HCT116 (cell line): ENCODE measurements around the gene MEDAG. TPM values are rescaled to one million over a fixed set of nuclear protein-coding genes. Genes with fewer than 3 reads are reported as not detected.
A peak's percentile ranks its signal among the peaks of the same experiment; 100 is the strongest.

Source experiments
- ATAC-seq: fragments of 200-7000 bp; cut with Tn5 transposase; 2 replicates; pipeline ENCODE4 v1.9.1; 2020; ENCODE audit warnings: mild to moderate bottlenecking, moderate library complexity
- BruUV-seq: library from RNA; stranded (reverse); fragments of 400-500 nt; replicated peaks from 2 replicates; lab custom pipeline; 2021; lab: Mats Ljungman, UMichigan
- CTCF ChIA-PET: fragments of 300-600 bp; sonication (Branson Sonifier 250); formaldehyde crosslinking; loops from one replicate; lab custom pipeline; 2021; ENCODE audit warnings: antibody characterized with exemption; lab: Charles Lee
- POLR2A ChIA-PET: fragments of 300-600, 350-600 bp; sonication (Branson Sonifier 250); formaldehyde crosslinking; loops from one replicate; lab custom pipeline; 2021; ENCODE audit warnings: antibody characterized with exemption; lab: Charles Lee
- RAD21 ChIA-PET, 2 experiments: fragments of 300-600 bp; sonication (Branson Sonifier 250); formaldehyde crosslinking; loops; one replicate each; lab custom pipeline; 2023; ENCODE audit warnings: low total read pairs in 2 of 2; ENCODE audit not compliant: uncharacterized antibody in 2 of 2, unreplicated experiment in 2 of 2, low non-redundant PET in 1 of 2; lab: Charles Lee
- DNase-seq: peaks from one replicate; pipeline ENCODE4 v3.0.0-alpha.2; 2010; ENCODE audit warnings: low read depth, low spot score
- H2AFZ ChIP-seq: fragments of 200-600 bp; shearing (Covaris generic), sonication (generic); 2 replicates; pipeline ENCODE4 v1.6.1; 2017; ENCODE audit warnings: low read depth, mixed run types, mixed read lengths, antibody characterized with exemption, low read length; ENCODE audit not compliant: poor library complexity, severe bottlenecking
- H3K27ac ChIP-seq: 2 replicates; pipeline ENCODE4 v1.5.1; 2012; ENCODE audit warnings: low read depth, low read length
- H3K27me3 ChIP-seq: fragments of 200-600 bp; sonication (generic); 2 replicates; pipeline ENCODE4 v1.6.1; 2016; ENCODE audit warnings: mixed run types, low read length, mixed read lengths; ENCODE audit not compliant: insufficient read depth
- H3K36me3 ChIP-seq, 2 experiments: fragments of 200-500 bp in 1 of 2; fragments of 200-600 bp in 1 of 2; sonication (Bioruptor generic) in 1 of 2; sonication (generic) in 1 of 2; 2 replicates each; pipeline versions ENCODE4 v1.5.1 to v1.6.1; 2014 to 2016; ENCODE audit warnings: low read length in 2 of 2, inconsistent platforms in 1 of 2, mixed read lengths in 1 of 2, mixed run types in 1 of 2; ENCODE audit not compliant: insufficient read depth in 2 of 2, control insufficient read depth in 1 of 2
- H3K4me1 ChIP-seq, 2 experiments: fragments of 200-600 bp in 1 of 2; sonication (generic) in 1 of 2; 2 replicates each; pipeline versions ENCODE4 v1.5.1 to v1.6.1; 2012 to 2017; ENCODE audit warnings: low read length in 2 of 2, inconsistent platforms in 1 of 2, mild to moderate bottlenecking in 1 of 2, mixed read lengths in 1 of 2, mixed run types in 1 of 2, moderate library complexity in 1 of 2; ENCODE audit not compliant: insufficient read depth in 2 of 2, control insufficient read depth in 1 of 2
- H3K4me2 ChIP-seq: fragments of 200-600 bp; sonication (generic); 2 replicates; pipeline ENCODE4 v1.6.1; 2017; ENCODE audit warnings: mixed run types, low read length, mixed read lengths
- H3K4me3 ChIP-seq, 2 experiments: fragments of 200-600 bp in 1 of 2; sonication (generic) in 1 of 2; replicated peaks in 1 of 2; 2 replicates each; pipeline ENCODE4 v1.5.1; 2011 to 2016; ENCODE audit warnings: low read length in 2 of 2, control low read depth in 1 of 2, low read depth in 1 of 2, mild to moderate bottlenecking in 1 of 2, mixed read lengths in 1 of 2, mixed run types in 1 of 2
- H3K79me2 ChIP-seq: fragments of 200-600 bp; sonication (generic); 2 replicates; pipeline ENCODE4 v1.6.1; 2017; ENCODE audit warnings: mild to moderate bottlenecking, mixed run types, low read length, moderate library complexity, mixed read lengths; ENCODE audit not compliant: insufficient read depth
- H3K9ac ChIP-seq: fragments of 200-600 bp; sonication (generic); 2 replicates; pipeline ENCODE4 v1.6.1; 2016; ENCODE audit warnings: low read length, mixed read lengths
- H3K9me2 ChIP-seq: fragments of 200-600 bp; sonication (generic), shearing (Covaris generic); 2 replicates; pipeline ENCODE4 v1.6.1; 2017; ENCODE audit warnings: mixed run types, mild to moderate bottlenecking, moderate library complexity; ENCODE audit not compliant: insufficient read depth
- H3K9me3 ChIP-seq, 2 experiments: fragments of 200-500 bp in 1 of 2; fragments of 200-600 bp in 1 of 2; sonication (Bioruptor generic) in 1 of 2; sonication (generic) in 1 of 2; 2 replicates each; pipeline ENCODE4 v1.6.1; 2014 to 2017; ENCODE audit warnings: low read length in 2 of 2, mixed read lengths in 2 of 2, inconsistent platforms in 1 of 2, low read depth in 1 of 2, mild to moderate bottlenecking in 1 of 2, mixed run types in 1 of 2, moderate library complexity in 1 of 2; ENCODE audit not compliant: control insufficient read depth in 1 of 2, insufficient read depth in 1 of 2
- H4K20me1 ChIP-seq: fragments of 200-600 bp; sonication (generic), shearing (Covaris generic); 2 replicates; pipeline ENCODE4 v1.6.1; 2017; ENCODE audit warnings: mixed run types, mild to moderate bottlenecking, moderate library complexity; ENCODE audit not compliant: insufficient read depth
- CBX3 ChIP-seq: IDR thresholded peaks from 2 replicates; pipeline ENCODE4 v1.6.1; 2012; ENCODE audit warnings: low read depth
- CEBPB ChIP-seq: IDR thresholded peaks from 2 replicates; pipeline ENCODE4 v1.6.1; 2012; ENCODE audit warnings: low read depth
- CTCF ChIP-seq, 3 experiments: fragments of 200-600 bp in 1 of 3; sonication (generic) in 1 of 3; IDR thresholded peaks in 2 of 3; conservative IDR thresholded peaks in 1 of 3; 2 replicates each; pipeline ENCODE4 v1.5.1; 2012 to 2017; ENCODE audit warnings: low read depth in 2 of 3, low read length in 2 of 3, antibody characterized with exemption in 1 of 3, borderline replicate concordance in 1 of 3, control low read depth in 1 of 3, mild to moderate bottlenecking in 1 of 3, mixed read lengths in 1 of 3, mixed run types in 1 of 3, moderate library complexity in 1 of 3; ENCODE audit not compliant: insufficient read depth in 1 of 3
- EGR1 ChIP-seq: IDR thresholded peaks from 2 replicates; pipeline ENCODE4 v1.6.1; 2012; ENCODE audit warnings: low read depth
- EZH2 ChIP-seq: fragments of 200-600 bp; sonication (generic); IDR thresholded peaks from 2 replicates; pipeline ENCODE4 v1.6.1; 2017; ENCODE audit warnings: antibody characterized with exemption, mixed run types
- EZH2phosphoT487 ChIP-seq: fragments of 200-600 bp; IDR thresholded peaks from 2 replicates; pipeline ENCODE4 v1.6.1; 2018; ENCODE audit warnings: antibody characterized with exemption, borderline replicate concordance
- JUND ChIP-seq: IDR thresholded peaks from 2 replicates; pipeline ENCODE4 v1.6.1; 2012
- POLR2A ChIP-seq: IDR thresholded peaks from 2 replicates; pipeline ENCODE4 v1.7.0; 2011; ENCODE audit warnings: borderline replicate concordance; ENCODE audit not compliant: insufficient read depth, insufficient read length; ENCODE audit errors: extremely low read depth
- POLR2AphosphoS5 ChIP-seq: IDR thresholded peaks from 2 replicates; pipeline ENCODE4 v1.6.1; 2011; ENCODE audit warnings: mild to moderate bottlenecking, low read depth, low read length, moderate library complexity
- RAD21 ChIP-seq: IDR thresholded peaks from 2 replicates; pipeline ENCODE4 v1.6.1; 2012; ENCODE audit warnings: low read depth, mild to moderate bottlenecking
- REST ChIP-seq: IDR thresholded peaks from 2 replicates; pipeline ENCODE4 v1.6.1; 2012; ENCODE audit warnings: low read depth
- SIN3A ChIP-seq: IDR thresholded peaks from 2 replicates; pipeline ENCODE4 v1.6.1; 2012; ENCODE audit warnings: low read depth
- SP1 ChIP-seq: IDR thresholded peaks from 2 replicates; pipeline ENCODE4 v1.6.1; 2012; ENCODE audit warnings: low read depth
- SRF ChIP-seq: IDR thresholded peaks from 2 replicates; pipeline ENCODE4 v1.6.1; 2012; ENCODE audit warnings: low read depth
- TCF7L2 ChIP-seq: IDR thresholded peaks from 2 replicates; pipeline ENCODE4 v1.7.0; 2011; ENCODE audit warnings: borderline replicate concordance, inconsistent platforms; ENCODE audit not compliant: insufficient read depth, insufficient read length; ENCODE audit errors: extremely low read depth
- ZFX ChIP-seq: fragments of 450-650 bp; IDR thresholded peaks from 2 replicates; pipeline ENCODE4 v1.6.1; 2017
- ZNF274 ChIP-seq: fragments of 200-500 bp; sonication (Bioruptor generic); IDR thresholded peaks from 2 replicates; pipeline ENCODE4 v1.6.1; 2014; ENCODE audit warnings: mild to moderate bottlenecking, low read depth, low read length, inconsistent platforms
- intact Hi-C: fragments of 100-400 bp; cut with micrococcal nuclease; formaldehyde crosslinking; loops from 2 replicates; pipeline ENCODE4 v1.10.0; 2022
- total RNA-seq: library from RNA; stranded (reverse); gene quantifications from one replicate; pipeline ENCODE4 v1.2.1, GENCODE V29; 2021; ENCODE audit not compliant: unreplicated experiment

The MEDAG gene
- total RNA-seq, 1 experiment from 2014 or later: not detected

DNA sequence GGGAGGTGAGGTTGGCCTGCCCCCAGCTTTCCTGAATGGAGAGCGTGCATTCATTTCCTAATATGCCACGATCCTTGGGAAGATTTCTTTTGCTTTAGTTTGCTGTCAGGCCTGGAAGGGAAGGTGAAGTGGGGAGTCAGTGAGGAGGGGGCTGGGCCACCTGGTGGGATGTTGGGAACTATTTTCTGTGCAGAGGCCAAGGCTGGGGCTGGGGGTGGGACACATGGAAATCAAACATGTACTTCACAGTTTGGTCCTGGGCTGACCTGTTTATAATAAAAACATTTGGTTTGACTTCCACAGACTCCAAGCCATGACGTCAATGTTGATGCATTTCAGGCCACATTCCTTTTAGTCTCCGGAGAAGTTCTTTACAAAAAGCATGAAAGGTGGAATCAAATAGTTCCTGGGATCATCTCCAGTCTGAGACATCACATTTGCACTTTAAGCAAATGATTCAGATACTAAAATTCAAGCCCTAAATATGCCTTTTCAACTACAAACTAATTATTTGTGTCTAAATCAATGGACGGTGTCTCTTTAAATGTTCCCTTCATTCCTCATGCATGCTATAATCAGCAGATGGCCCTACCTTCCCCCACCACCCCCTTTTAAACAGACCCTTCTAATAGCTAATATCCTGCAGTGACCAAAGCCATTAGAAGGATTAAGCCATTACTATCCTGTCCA lies 41.5 kb upstream of the MEDAG start:
- Histone ChIP-seq H3K9me2 (no peaks in the 10 kb centered on the region), H3K27me3 (no peaks in the 10 kb centered on the region), H3K27ac (no peak overlapping the region), H2AFZ (peak overlapping the region; percentile 3), H3K4me2 (peak overlapping the region; percentile 44), H3K4me3 (no peak overlapping the region), H3K36me3 (no peaks in the 10 kb centered on the region), H3K4me1 (peaks cover 9 to 22% of the 10 kb centered on the region in 2 experiments), H3K79me2 (no peaks in the 10 kb centered on the region), H3K9me3 (no peaks in the 10 kb centered on the region), H4K20me1 (no peaks in the 10 kb centered on the region), H3K9ac (no peak overlapping the region)
- intact Hi-C loops: loop anchor here (1.0 to 10.0 kb wide), 5 partner anchors 62 to 397 kb away; partner anchors contain the start of genes HMGB1 and USPL1
- peak; percentile 6; the same call in 1 of the 2 replicates for ATAC-seq
- ChIA-PET CTCF (interaction anchor here (0.6 to 4.6 kb wide), 5 partner anchors 16 to 399 kb away, joined by 3 to 46 read pairs (median 4); partner anchors contain the start of gene HMGB1), POLR2A (interaction anchor here (1.9 kb wide), 1 partner anchor 61 kb away, joined by 4 read pairs; no protein-coding TSS in a partner anchor), RAD21 (interaction anchor here (0.7 to 2.1 kb wide), 4 partner anchors 32 to 60 kb away, joined by 3 to 16 read pairs (median 5); no protein-coding TSS in a partner anchor)
- BruUV-seq: no TSS peak
- TF ChIP-seq CBX3 (no peak), RAD21 (no peak), EZH2 (no peak), EGR1 (no peak), ZNF274 (no peak), ZFX (no peak), POLR2AphosphoS5 (no peak), SP1 (no peak), POLR2A (no peak), EZH2phosphoT487 (no peak), SIN3A (no peak), JUND (no peak), SRF (no peak), CEBPB (no peak), REST (no peak), CTCF (IDR thresholded peaks at IDR 0.05 in 2 of 3, conservative IDR thresholded peaks at IDR 0.05 in 1 of 3; ENCODE audit: borderline replicate concordance in 1 of 3, insufficient read depth in 1 of 3, low read depth in 2 of 3, low read length in 2 of 3) (no peak), TCF7L2 (no peak)
- no peak for DNase-seq
